Vagina (tissue), 2 donors: ENCODE data around the gene SPTSSA. TPM values are rescaled to one million over a fixed set of nuclear protein-coding genes. Genes with fewer than 3 reads are reported as not detected.
A peak's percentile ranks its signal among the peaks of the same experiment; 100 is the strongest.
"Not testable (repeated sequence)": the region's sequence is repeated elsewhere in the genome, so short reads cannot be mapped to it uniquely, and the experiment has no call there.

Experiments
- DNase-seq, 2 donors: peaks; one replicate each; pipeline ENCODE4 v3.0.0-alpha.2; 2017; ENCODE audit errors: extremely low spot score in 2 of 2
- H3K27ac ChIP-seq: fragments of 200-600 bp; sonication (generic); one replicate; pipeline ENCODE4 v1.5.1; 2019
- H3K27me3 ChIP-seq: fragments of 200-600 bp; sonication (generic); one replicate; pipeline ENCODE4 v1.5.1; 2019
- H3K36me3 ChIP-seq, 2 donors: fragments of 200-600 bp; sonication (generic); one replicate each; pipeline ENCODE4 v1.5.1; 2017 to 2019
- H3K4me1 ChIP-seq: fragments of 200-600 bp; sonication (generic); one replicate; pipeline ENCODE4 v1.5.1; 2019
- H3K4me3 ChIP-seq, 2 donors: fragments of 200-600 bp; sonication (generic); 1 replicate in 1 of 2; 2 replicates in 1 of 2; pipeline ENCODE4 v1.5.1; 2016 to 2019
- H3K9me3 ChIP-seq: fragments of 200-600 bp; sonication (generic); one replicate; pipeline ENCODE4 v1.5.1; 2019
- POLR2A ChIP-seq, 2 donors: fragments of 450-650 bp; IDR thresholded peaks; one replicate each; pipeline ENCODE4 v1.6.1; 2017; ENCODE audit warnings: antibody characterized with exemption in 2 of 2, mild to moderate bottlenecking in 2 of 2, moderate library complexity in 2 of 2
- POLR2AphosphoS5 ChIP-seq, 2 donors: sonication (generic); formaldehyde crosslinking; IDR thresholded peaks; one replicate each; pipeline ENCODE4 v1.9.0; 2017; ENCODE audit warnings: antibody characterized with exemption in 2 of 2, mild to moderate bottlenecking in 2 of 2, low read depth in 1 of 2; ENCODE audit not compliant: insufficient read depth in 1 of 2
- intact Hi-C: fragments of 100-400 bp; cut with DNase I; formaldehyde crosslinking; loops from one replicate; pipeline ENCODE4 v1.15.1; 2023
- total RNA-seq: library from RNA; depleted of rRNA; stranded (reverse); fragments of >200 nt; gene quantifications from one replicate; pipeline ENCODE4 v1.2.3, GENCODE V29; 2016
- TF ChIP-seq, protein P1 (sequence below), 3 experiments: fragments of 450-650 bp in 2 of 3; fragments of 200-600 bp in 1 of 3; sonication (generic) in 1 of 3; IDR thresholded peaks; one replicate each; pipeline ENCODE4 v1.5.1; 2017 to 2019; ENCODE audit warnings: antibody characterized with exemption in 3 of 3, mild to moderate bottlenecking in 2 of 3, moderate library complexity in 2 of 3

Gene SPTSSA
- total RNA-seq, 1 donor from 2014 or later = 29.0 TPM

DNA sequence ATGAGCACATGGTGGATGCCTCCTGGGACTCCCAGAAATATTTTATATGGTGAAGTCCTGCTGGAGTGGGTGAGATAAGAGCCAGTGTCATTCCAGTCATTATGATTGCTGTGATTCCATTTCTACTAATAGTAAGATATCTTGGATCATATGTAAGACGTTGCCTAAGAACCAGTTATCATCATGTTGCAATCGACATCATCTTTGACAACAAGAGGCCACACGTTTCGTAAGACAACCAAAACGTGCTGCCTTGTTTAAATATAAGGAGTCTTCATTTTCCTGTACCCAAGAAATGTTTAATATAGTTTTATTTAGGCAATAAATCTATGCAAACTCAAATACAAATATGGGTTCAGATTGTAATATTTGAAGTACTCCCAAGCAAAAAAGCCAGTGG lies 58.4 kb downstream of the SPTSSA start:
- intact Hi-C loops = no loop called here
- Histone ChIP-seq H3K36me3 (no peaks in the 10 kb centered on the region), H3K27ac (no peak overlapping the region), H3K4me3 (no peak overlapping the region), H3K27me3 (no peaks in the 10 kb centered on the region), H3K4me1 (no peaks in the 10 kb centered on the region), H3K9me3 (no peaks in the 10 kb centered on the region)
- TF ChIP-seq POLR2A (IDR thresholded peaks at IDR 0.05) = no peak
- TF ChIP-seq, protein P1, sequence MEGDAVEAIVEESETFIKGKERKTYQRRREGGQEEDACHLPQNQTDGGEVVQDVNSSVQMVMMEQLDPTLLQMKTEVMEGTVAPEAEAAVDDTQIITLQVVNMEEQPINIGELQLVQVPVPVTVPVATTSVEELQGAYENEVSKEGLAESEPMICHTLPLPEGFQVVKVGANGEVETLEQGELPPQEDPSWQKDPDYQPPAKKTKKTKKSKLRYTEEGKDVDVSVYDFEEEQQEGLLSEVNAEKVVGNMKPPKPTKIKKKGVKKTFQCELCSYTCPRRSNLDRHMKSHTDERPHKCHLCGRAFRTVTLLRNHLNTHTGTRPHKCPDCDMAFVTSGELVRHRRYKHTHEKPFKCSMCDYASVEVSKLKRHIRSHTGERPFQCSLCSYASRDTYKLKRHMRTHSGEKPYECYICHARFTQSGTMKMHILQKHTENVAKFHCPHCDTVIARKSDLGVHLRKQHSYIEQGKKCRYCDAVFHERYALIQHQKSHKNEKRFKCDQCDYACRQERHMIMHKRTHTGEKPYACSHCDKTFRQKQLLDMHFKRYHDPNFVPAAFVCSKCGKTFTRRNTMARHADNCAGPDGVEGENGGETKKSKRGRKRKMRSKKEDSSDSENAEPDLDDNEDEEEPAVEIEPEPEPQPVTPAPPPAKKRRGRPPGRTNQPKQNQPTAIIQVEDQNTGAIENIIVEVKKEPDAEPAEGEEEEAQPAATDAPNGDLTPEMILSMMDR (IDR thresholded peaks at IDR 0.05) = no peak
- no peak for TF ChIP-seq POLR2AphosphoS5 (IDR thresholded peaks at IDR 0.05; ENCODE audit: insufficient read depth in 1 of 2, low read depth in 1 of 2)
- DNase-seq = no peak

DNA sequence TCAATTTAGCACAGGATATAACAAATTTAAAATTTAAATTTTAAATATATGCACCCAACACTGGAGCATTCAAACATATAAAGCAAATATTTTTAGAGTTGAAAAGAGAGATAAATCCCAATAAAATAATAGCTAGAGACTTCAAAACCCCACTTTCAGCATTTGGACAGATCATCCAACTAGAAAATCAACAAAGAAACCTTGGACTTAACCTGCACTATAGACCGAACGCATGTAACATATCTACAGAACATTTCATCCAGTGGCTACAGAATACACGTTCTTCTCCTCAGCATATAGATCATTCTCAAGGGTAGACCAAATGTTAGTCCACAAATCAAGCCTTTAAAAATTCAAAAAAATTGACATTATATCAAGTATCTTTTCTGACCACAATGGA lies 64.0 kb downstream of the SPTSSA start:
- Histone ChIP-seq H3K27me3 (no peaks in the 10 kb centered on the region), H3K9me3 (no peaks in the 10 kb centered on the region), H3K36me3 (no peaks in the 10 kb centered on the region), H3K4me3 (no peak overlapping the region), H3K4me1 (no peaks in the 10 kb centered on the region), H3K27ac (no peak overlapping the region)
- intact Hi-C loops = no loop called here
- TF ChIP-seq POLR2AphosphoS5 (IDR thresholded peaks at IDR 0.05; ENCODE audit: insufficient read depth in 1 of 2, low read depth in 1 of 2) = no peak
- TF ChIP-seq, protein P1 (IDR thresholded peaks at IDR 0.05) = no peak
- TF ChIP-seq POLR2A (IDR thresholded peaks at IDR 0.05) = no peak
- no peak for DNase-seq

DNA sequence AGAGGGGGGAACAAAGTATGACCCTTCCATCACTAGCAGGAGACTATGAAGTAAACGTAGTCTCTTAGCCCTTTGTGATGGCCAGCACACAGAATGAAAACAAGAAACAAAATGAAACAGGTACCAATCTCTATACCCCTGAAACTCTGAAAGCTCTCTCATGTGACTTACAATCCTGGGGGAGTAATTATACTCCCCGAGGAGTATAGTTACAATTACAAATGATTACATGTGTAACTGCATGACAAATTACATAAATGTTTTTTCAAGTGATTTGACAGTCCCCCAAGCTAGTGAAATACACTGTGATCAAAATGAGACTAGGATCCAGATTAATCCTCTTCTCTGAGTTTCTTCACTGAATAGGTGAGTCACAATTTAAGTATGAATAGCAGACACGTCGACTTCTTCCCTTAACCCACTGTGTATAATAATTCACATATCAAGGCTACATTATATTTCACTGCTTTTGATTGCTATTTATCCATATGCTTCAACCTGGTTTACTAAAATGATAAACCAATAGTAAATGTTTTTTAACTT lies 74.0 kb downstream of the SPTSSA start:
- Histone ChIP-seq H3K27ac (no peak overlapping the region), H3K9me3 (no peaks in the 10 kb centered on the region), H3K36me3 (no peaks in the 10 kb centered on the region), H3K4me1 (peaks cover 8% of the 10 kb centered on the region), H3K27me3 (no peaks in the 10 kb centered on the region), H3K4me3 (no peak overlapping the region)
- DNase-seq = no peak
- TF ChIP-seq POLR2AphosphoS5 (IDR thresholded peaks at IDR 0.05; ENCODE audit: insufficient read depth in 1 of 2, low read depth in 1 of 2) (peak in 1 of 2 donors; percentile 11), POLR2A (IDR thresholded peaks at IDR 0.05) (no peak)
- intact Hi-C loops = no loop called here

DNA sequence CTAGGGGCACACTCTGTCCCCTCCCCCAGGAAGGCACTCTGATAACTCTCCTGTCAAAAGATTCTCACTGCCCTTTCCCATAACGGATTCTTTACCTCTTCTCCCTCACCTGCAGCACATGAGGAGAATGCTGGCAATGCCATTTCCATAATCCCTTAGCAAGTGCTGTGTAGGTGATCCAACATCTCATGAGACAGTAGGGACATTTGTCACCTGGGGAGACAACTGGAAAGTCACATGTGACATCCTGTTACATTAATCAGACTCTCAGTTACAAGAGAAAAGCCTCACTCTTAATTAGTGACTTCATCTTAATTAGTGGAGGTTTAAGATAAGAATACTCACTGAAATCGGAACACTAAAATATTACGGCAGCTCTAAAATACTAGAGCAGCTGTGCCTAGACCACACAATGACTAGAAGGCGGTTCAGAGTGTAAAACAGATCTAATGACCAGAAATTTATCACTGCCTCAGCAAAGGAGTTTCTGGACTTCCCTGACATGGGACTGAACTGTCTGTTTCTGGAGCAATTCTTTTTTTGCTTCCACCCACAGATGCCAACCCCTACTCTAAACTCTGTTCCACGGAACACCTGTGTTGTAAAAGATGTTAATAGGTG lies 75.1 kb downstream of the SPTSSA start:
- Histone ChIP-seq H3K27ac (no peak overlapping the region), H3K4me1 (peaks cover 8% of the 10 kb centered on the region), H3K36me3 (no peaks in the 10 kb centered on the region), H3K27me3 (no peaks in the 10 kb centered on the region), H3K9me3 (no peaks in the 10 kb centered on the region), H3K4me3 (no peak overlapping the region)
- TF ChIP-seq POLR2A (IDR thresholded peaks at IDR 0.05) = no peak
- no peak for TF ChIP-seq POLR2AphosphoS5 (IDR thresholded peaks at IDR 0.05; ENCODE audit: insufficient read depth in 1 of 2, low read depth in 1 of 2)
- TF ChIP-seq, protein P1 (IDR thresholded peaks at IDR 0.05) = no peak
- DNase-seq = no peak
- intact Hi-C loops = no loop called here

DNA sequence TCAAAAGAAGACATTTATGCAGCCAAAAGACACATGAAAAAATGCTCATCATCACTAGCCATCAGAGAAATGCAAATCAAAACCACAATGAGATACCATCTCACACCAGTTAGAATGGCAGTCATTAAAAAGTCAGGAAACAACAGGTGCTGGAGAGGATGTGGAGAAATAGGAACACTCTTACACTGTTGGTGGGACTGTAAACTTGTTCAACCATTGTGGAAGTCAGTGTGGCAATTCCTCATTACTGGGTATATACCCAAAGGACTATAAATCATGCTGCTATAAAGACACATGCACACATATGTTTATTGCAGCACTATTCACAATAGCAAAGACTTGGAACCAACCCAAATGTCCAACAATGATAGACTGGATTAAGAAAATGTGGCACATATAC lies 76.2 kb downstream of the SPTSSA start:
- H3K4me3 ChIP-seq, intact Hi-C loops, H3K36me3 ChIP-seq, H3K27ac ChIP-seq, H3K27me3 ChIP-seq, H3K9me3 ChIP-seq, DNase-seq, H3K4me1 ChIP-seq: not testable (repeated sequence)

DNA sequence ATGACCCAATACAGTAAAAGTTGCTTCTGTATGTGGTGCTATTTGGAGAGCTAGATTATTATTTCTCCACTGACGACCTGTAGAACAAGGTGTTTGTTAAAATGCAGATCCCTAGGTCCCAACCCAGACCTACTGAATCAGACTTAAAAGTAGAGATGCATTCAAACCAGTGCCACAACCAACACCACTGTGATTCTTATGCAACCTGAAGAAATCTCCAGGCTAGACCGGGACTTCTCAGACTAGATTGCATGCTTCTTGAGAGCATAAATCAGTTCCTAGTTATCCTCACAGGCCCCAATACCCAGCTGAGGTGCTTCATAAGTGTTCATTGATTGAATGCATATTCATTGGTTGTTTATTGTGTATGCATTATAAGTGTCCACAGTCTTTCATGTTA lies 78.2 kb downstream of the SPTSSA start:
- Histone ChIP-seq H3K9me3 (no peaks in the 10 kb centered on the region), H3K36me3 (no peaks in the 10 kb centered on the region), H3K27me3 (no peaks in the 10 kb centered on the region), H3K27ac (no peak overlapping the region), H3K4me3 (no peak overlapping the region), H3K4me1 (peaks cover 24% of the 10 kb centered on the region)
- DNase-seq = no peak
- intact Hi-C loops = no loop called here
- TF ChIP-seq, protein P1 (IDR thresholded peaks at IDR 0.05) = no peak
- TF ChIP-seq POLR2AphosphoS5 (IDR thresholded peaks at IDR 0.05; ENCODE audit: insufficient read depth in 1 of 2, low read depth in 1 of 2) = no peak
